Esophagus muscularis mucosa (tissue), 4 donors: ENCODE data around the gene MRPL17.

ENCODE experiments used
- EP300 ChIP-seq: sonication (generic); formaldehyde crosslinking; IDR thresholded peaks from one replicate; pipeline ENCODE4 v1.6.1; 2017; ENCODE audit warnings: antibody characterized with exemption
- POLR2A ChIP-seq: fragments of 450-650 bp; IDR thresholded peaks from one replicate; pipeline ENCODE4 v1.6.1; 2017; ENCODE audit warnings: antibody characterized with exemption, moderate library complexity, mild to moderate bottlenecking, low read depth
- TF ChIP-seq, protein P1 (sequence below), 3 experiments: fragments of 200-600 bp in 2 of 3; fragments of 450-650 bp in 1 of 3; sonication (generic) in 2 of 3; IDR thresholded peaks; one replicate each; pipeline ENCODE4 v1.5.1; 2017 to 2019; ENCODE audit warnings: antibody characterized with exemption in 3 of 3, mild to moderate bottlenecking in 2 of 3, moderate library complexity in 1 of 3

DNA sequence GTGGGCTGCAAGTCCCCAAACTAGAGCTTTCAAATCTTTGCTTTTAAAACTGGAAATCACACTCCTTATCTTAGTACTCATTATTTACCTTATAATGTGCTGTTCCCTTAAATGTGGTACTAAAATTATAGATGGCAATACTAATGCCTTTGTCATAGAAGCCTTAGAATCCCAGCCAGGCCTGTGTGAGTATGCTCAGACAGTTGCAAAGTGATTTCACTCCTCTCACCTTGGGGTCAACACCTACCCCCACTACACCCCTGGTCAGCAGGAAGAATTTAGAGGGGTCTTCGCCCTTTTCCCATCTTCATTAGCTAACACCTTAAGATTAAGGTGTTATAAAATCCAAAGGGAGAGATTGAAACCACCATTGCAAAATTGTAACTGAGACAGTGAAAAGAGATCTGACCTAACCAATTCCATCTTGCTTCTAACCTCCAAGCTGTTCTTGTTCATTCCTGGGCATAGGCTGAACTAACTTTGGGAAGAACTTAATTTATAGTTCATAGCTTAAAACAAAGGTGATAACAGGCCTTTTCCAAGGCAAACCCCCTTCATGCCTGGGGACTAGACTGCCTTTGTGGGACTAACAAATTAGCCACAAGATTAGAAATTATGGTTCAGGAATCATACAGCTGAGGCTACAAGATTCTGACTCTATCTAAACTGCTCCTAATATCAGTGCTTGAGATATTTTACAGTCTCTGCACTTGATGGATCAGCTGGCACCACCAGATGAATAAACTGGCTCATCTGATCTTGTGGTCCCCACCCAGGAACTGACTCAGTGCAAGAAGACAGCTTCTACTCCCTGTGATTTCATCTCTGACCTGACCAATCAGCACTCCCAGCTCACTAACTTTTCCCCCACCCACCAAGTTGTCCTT, 10.4 kb upstream of the MRPL17 start:
- TF ChIP-seq, protein P1, sequence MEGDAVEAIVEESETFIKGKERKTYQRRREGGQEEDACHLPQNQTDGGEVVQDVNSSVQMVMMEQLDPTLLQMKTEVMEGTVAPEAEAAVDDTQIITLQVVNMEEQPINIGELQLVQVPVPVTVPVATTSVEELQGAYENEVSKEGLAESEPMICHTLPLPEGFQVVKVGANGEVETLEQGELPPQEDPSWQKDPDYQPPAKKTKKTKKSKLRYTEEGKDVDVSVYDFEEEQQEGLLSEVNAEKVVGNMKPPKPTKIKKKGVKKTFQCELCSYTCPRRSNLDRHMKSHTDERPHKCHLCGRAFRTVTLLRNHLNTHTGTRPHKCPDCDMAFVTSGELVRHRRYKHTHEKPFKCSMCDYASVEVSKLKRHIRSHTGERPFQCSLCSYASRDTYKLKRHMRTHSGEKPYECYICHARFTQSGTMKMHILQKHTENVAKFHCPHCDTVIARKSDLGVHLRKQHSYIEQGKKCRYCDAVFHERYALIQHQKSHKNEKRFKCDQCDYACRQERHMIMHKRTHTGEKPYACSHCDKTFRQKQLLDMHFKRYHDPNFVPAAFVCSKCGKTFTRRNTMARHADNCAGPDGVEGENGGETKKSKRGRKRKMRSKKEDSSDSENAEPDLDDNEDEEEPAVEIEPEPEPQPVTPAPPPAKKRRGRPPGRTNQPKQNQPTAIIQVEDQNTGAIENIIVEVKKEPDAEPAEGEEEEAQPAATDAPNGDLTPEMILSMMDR (IDR thresholded peaks at IDR 0.05), result no peak
- TF ChIP-seq POLR2A, result no peak
- TF ChIP-seq EP300, result no peak
